Measurements from ENCODE around the gene WWOX.

GRCh38 chr16:78811247-78811646 is 711.8 kb downstream of the WWOX start:
- no peak for TF ChIP-seq EZH2 (IDR thresholded peaks at IDR 0.05; ENCODE audit: borderline replicate concordance, low read depth, low read length, poor library complexity, severe bottlenecking)
- TF ChIP-seq CTCF (conservative IDR thresholded peaks at IDR 0.05; ENCODE audit: low read depth, low read length), result no peak

Data from A673 (cell line).